WERI-Rb-1 (cell line): ENCODE data around the gene FNIP1.

ENCODE experiments used
- DNase-seq: peaks from one replicate; pipeline ENCODE4 v3.0.0-alpha.2; 2020
- H3K27ac ChIP-seq: fragments of 250-450 bp; sonication (Bioruptor Pico); 2 replicates; pipeline ENCODE4 v1.5.1; 2020; ENCODE audit warnings: mild to moderate bottlenecking, moderate library complexity
- H3K27me3 ChIP-seq: fragments of 250-450 bp; sonication (Bioruptor Pico); 2 replicates; pipeline ENCODE4 v1.5.1; 2021; ENCODE audit warnings: mild to moderate bottlenecking, low read depth, moderate library complexity; ENCODE audit not compliant: insufficient read depth, severe bottlenecking
- H3K36me3 ChIP-seq: fragments of 250-450 bp; sonication (Bioruptor Pico); 2 replicates; pipeline ENCODE4 v1.5.1; 2020; ENCODE audit warnings: mild to moderate bottlenecking, moderate library complexity
- H3K4me3 ChIP-seq: 2 replicates; pipeline ENCODE4 v1.5.1; 2011; ENCODE audit warnings: low read depth, mild to moderate bottlenecking, control low read depth, low read length
- H3K9me3 ChIP-seq: fragments of 250-450 bp; sonication (Bioruptor Pico); 2 replicates; pipeline ENCODE4 v1.5.1; 2021; ENCODE audit warnings: mild to moderate bottlenecking, moderate library complexity; ENCODE audit not compliant: severe bottlenecking
- TF ChIP-seq, protein P1 (sequence below): IDR thresholded peaks from 2 replicates; pipeline ENCODE4 v1.5.1; 2011; ENCODE audit warnings: low read depth, mild to moderate bottlenecking, control low read depth, inconsistent platforms, low read length

FNIP1 gene

DNA sequence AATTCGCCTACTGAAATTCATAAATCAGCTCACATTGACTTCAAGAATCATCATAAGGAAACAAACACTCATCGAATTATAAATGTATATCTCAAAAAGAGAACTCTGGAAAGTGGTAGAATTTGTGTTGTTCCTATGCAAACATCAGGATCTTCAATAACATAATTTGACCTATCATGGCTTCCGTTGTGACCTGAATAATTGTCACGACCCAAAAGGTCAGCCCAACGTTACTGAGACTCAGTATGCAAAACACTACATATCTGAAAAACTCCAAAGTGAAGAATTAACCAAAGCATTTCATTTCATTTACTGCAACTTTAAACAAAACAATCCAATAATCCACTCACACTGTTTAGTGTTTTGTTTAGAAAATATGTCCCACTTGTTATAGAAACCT lies 163.0 kb downstream of the FNIP1 start:
- H3K27ac ChIP-seq, result no peak overlapping the region
- no peak for DNase-seq
- TF ChIP-seq, protein P1, sequence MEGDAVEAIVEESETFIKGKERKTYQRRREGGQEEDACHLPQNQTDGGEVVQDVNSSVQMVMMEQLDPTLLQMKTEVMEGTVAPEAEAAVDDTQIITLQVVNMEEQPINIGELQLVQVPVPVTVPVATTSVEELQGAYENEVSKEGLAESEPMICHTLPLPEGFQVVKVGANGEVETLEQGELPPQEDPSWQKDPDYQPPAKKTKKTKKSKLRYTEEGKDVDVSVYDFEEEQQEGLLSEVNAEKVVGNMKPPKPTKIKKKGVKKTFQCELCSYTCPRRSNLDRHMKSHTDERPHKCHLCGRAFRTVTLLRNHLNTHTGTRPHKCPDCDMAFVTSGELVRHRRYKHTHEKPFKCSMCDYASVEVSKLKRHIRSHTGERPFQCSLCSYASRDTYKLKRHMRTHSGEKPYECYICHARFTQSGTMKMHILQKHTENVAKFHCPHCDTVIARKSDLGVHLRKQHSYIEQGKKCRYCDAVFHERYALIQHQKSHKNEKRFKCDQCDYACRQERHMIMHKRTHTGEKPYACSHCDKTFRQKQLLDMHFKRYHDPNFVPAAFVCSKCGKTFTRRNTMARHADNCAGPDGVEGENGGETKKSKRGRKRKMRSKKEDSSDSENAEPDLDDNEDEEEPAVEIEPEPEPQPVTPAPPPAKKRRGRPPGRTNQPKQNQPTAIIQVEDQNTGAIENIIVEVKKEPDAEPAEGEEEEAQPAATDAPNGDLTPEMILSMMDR, result no peak

DNA sequence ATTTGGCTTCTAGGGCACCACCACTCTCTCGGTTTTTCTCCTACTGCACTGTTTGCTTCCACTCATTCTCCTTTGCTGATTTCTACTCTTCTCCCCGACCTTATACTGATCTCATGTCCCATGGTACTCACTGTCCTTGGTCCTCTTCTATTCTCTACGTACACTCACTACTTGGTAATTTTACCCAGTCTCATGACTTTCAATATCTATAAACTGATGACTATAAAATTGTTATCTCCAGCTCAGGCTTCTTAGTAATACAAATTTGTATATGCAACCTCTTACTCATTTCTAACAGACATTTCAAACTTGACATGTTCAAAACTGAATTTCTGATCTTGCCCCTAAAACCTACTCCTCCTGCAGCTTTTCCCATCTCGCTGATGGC lies 165.9 kb downstream of the FNIP1 start:
- TF ChIP-seq, protein P1, result no peak
- H3K36me3 ChIP-seq, result no peaks in the 10 kb centered on the region

More for the DNA sequence above, 163.0 kb downstream of the FNIP1 start:
- no peaks in the 10 kb centered on the region for H3K9me3 ChIP-seq
- H3K36me3 ChIP-seq, result no peaks in the 10 kb centered on the region
- H3K27me3 ChIP-seq, result no peaks in the 10 kb centered on the region
- peak overlapping the region; percentile 99 for H3K4me3 ChIP-seq

DNA sequence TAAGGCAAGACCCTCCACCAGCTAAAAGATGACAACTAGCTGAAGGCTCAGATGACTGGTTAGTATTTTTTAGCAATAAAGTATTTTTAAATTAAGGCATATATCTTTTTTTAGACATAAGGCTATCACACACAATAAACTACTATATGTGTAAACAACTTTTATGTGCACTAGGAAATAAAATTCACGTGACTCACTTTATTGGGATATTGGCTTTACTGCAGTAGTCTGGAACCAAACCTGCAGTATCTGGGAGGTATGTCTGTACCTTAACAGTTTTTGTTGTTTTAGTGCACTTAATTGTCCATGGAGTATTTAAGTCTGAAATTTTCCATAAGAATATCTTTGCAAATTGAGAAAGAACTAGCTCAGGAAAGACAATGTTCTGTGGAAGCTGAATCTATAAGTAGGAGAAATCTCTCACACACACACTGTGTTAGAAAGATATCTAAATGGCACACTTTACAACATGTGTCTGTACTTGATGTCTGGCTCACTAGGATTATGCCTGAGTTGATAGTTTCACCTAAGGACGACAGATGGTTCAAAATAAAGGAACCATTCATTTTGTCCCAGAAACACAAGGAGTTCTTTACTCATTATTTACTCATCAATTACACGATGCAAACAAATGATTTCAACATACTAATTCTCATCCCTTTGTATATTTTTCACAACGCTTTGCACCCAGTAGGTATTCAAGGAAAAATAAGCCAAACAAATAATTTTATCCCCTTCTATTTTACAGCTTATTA lies 166.4 kb downstream of the FNIP1 start:
- Histone ChIP-seq H3K27me3 (no peaks in the 10 kb centered on the region), H3K36me3 (no peaks in the 10 kb centered on the region), H3K4me3 (no peak overlapping the region), H3K9me3 (no peaks in the 10 kb centered on the region), H3K27ac (no peak overlapping the region; the same call in 1 of the 2 replicates)
- TF ChIP-seq, protein P1, result no peak
- DNase-seq, result no peak

More for the DNA sequence above, 165.9 kb downstream of the FNIP1 start:
- Histone ChIP-seq H3K4me3 (no peak overlapping the region), H3K9me3 (no peaks in the 10 kb centered on the region), H3K27ac (no peak overlapping the region; the same call in 1 of the 2 replicates), H3K27me3 (no peaks in the 10 kb centered on the region)
- no peak for DNase-seq

DNA sequence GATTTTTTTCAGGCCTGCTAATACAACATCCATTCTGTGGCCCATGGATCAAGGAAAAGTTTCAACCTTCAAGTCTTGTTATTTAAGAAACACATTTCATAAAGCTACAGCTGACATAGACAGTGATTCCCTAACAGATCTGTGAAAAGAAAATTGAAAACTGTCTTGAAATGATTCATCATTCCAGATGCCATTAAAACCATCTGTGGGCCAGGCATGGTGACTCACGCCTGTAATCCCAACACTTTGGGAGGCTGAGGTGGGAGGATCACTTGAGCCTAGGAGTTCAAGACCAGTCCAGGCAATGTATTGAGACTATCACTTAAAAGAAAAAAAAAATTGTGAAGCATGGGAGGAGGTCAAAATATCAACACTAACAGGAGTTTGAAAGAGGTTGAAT lies 167.8 kb downstream of the FNIP1 start:
- Histone ChIP-seq H3K36me3 (no peaks in the 10 kb centered on the region; the same call in 1 of the 2 replicates), H3K9me3 (no peaks in the 10 kb centered on the region), H3K27me3 (no peaks in the 10 kb centered on the region), H3K27ac (no peak overlapping the region), H3K4me3 (no peak overlapping the region)
- DNase-seq, result no peak
- TF ChIP-seq, protein P1, result no peak

DNA sequence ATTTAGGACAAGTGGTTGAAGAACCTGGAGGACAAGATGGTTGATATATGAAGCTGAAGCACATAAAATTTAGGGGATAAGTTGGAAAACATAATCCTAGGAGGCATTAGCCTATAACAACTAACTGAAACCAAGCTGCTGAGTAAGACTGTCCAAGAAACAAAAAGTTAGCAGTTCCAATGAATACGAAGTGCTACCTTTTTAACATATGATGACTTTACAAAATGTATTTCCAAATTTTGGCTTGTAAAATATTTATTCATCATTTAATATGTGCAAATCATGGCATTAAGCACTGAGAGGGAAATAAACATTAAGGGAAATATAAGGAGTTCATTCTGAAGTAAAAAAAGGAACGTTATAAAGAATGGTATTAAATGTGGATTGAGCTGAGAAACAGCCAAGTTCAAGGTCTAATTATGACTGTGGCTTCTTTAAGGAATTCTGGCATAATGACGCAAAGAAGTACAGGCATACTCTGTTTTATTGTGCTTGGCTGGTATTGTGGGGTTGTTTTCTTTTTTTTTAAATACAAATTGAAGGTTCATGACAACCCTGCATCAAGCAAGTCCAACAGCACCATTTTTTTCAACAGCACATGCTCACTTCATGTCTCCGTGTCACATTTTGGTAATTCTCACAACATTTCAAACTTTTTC lies 169.5 kb downstream of the FNIP1 start:
- H3K4me3 ChIP-seq, result no peak overlapping the region
- no peaks in the 10 kb centered on the region; the same call in 1 of the 2 replicates for H3K36me3 ChIP-seq
- TF ChIP-seq, protein P1, result no peak
- H3K27me3 ChIP-seq, result no peaks in the 10 kb centered on the region
- H3K9me3 ChIP-seq, result no peaks in the 10 kb centered on the region
- H3K27ac ChIP-seq, result no peak overlapping the region
- no peak for DNase-seq
